ENCODE results near the gene AGAP1. TPM values are rescaled to one million over a fixed set of nuclear protein-coding genes. Genes with fewer than 3 reads are reported as not detected.
A peak's percentile ranks its signal among the peaks of the same experiment; 100 is the strongest.

Gene AGAP1
- total RNA-seq, 2 donors from 2014 or later: 16.1 to 40.1 TPM

DNA sequence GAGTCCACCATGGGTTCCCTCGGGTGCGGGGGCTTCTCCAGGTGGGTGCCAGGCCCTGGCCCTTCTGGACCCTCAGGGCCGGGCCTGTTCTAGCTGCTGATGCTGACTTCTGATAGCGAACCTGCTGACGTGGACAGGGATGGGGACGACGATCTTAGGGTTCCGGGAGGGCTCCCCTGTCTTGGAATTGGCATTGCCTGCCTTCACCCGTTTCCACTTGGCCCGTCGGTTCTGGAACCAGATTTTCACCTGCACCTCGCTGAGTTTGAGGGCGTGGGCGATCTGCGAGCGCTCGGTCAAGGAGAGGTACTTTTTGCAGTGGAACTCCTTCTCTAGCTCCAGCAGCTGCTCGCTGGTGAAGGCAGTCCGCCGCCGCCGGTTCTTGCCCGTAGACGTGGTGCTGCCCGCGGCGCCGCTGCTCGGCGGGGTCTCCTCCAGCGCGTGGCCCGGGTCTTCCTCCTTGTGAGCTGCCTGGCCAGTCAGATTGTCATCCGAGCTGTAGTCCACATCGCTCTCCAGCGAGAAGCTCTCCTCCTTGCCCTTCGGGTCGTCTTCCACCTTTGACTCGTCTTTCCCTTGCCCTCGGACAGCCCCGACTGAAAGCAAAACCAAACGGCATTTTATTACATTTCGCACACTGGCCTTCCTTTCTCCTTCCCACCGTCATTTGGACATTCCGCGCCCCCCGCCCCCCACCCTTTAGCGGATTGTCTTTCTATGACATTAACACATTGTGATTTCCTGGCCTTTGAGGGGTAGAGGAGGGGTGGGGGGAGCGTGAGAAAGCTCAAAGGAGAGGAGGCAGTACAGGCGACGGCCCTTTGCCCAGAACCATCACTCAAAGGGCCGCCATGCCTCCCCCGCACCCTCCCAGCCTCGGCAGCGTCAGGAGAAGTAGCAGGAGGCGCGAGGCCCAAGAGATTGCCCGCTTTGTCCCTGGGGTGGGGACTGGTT, 672.3 kb downstream of the AGAP1 start:
- no peak overlapping the region for H3K4me3 ChIP-seq

DNA sequence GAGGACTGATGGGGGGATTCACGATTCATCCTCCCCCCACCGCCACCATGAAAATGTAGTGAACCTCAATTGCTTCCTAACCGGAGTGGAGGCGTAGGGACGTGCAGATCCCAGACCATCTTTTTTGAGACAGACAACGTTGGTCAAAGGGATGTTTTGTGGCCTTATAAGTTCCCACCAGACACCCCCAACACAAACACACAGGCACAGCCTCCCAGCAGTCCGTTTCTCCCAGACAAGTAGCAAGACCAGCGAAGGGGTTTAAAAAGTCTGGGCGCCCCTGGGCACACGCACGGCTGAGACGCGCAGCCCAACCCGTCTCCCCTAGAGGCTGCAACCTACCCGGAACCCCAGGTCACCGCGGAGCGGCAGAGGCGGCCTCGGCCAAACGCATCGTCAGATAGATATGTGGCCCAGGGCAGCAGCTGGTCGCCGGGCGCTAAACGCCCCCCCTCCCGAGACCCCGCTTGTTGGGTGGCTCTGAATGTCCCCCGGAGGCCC, 673.0 kb downstream of the AGAP1 start:
- Histone ChIP-seq H3K27ac (no peak overlapping the region), H3K36me3 (no peaks in the 10 kb centered on the region), H3K27me3 (replicated peaks; ENCODE audit: insufficient read depth) (peaks cover 74% of the 10 kb centered on the region), H3K9me3 (no peaks in the 10 kb centered on the region), H3K4me1 (replicated peaks) (peaks cover 13% of the 10 kb centered on the region), H3K4me3 (peak overlapping the region; percentile 13 to 29)
- no peak for TF ChIP-seq POLR2A (IDR thresholded peaks at IDR 0.05)
- TF ChIP-seq, protein P1, sequence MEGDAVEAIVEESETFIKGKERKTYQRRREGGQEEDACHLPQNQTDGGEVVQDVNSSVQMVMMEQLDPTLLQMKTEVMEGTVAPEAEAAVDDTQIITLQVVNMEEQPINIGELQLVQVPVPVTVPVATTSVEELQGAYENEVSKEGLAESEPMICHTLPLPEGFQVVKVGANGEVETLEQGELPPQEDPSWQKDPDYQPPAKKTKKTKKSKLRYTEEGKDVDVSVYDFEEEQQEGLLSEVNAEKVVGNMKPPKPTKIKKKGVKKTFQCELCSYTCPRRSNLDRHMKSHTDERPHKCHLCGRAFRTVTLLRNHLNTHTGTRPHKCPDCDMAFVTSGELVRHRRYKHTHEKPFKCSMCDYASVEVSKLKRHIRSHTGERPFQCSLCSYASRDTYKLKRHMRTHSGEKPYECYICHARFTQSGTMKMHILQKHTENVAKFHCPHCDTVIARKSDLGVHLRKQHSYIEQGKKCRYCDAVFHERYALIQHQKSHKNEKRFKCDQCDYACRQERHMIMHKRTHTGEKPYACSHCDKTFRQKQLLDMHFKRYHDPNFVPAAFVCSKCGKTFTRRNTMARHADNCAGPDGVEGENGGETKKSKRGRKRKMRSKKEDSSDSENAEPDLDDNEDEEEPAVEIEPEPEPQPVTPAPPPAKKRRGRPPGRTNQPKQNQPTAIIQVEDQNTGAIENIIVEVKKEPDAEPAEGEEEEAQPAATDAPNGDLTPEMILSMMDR (IDR thresholded peaks at IDR 0.05): no peak
- no peak for TF ChIP-seq POLR2AphosphoS5 (IDR thresholded peaks at IDR 0.05)
- intact Hi-C loops (cut with DNase I): no loop called here
- 7% methylated on average over 20 of the region's 29 CpGs for WGBS
- DNase-seq (ENCODE audit: low spot score): no peak

More for the DNA sequence above, 672.3 kb downstream of the AGAP1 start:
- Histone ChIP-seq H3K27me3 (replicated peaks; ENCODE audit: insufficient read depth) (peaks cover 67% of the 10 kb centered on the region), H3K27ac (no peak overlapping the region), H3K4me1 (replicated peaks) (peaks cover 13% of the 10 kb centered on the region), H3K36me3 (no peaks in the 10 kb centered on the region), H3K9me3 (no peaks in the 10 kb centered on the region)
- 12% methylated on average over 58 of the region's 58 CpGs for WGBS
- DNase-seq (ENCODE audit: low spot score): no peak
- TF ChIP-seq, protein P1 (IDR thresholded peaks at IDR 0.05): no peak
- TF ChIP-seq POLR2AphosphoS5 (IDR thresholded peaks at IDR 0.05): no peak
- intact Hi-C loops (cut with DNase I): no loop called here

DNA sequence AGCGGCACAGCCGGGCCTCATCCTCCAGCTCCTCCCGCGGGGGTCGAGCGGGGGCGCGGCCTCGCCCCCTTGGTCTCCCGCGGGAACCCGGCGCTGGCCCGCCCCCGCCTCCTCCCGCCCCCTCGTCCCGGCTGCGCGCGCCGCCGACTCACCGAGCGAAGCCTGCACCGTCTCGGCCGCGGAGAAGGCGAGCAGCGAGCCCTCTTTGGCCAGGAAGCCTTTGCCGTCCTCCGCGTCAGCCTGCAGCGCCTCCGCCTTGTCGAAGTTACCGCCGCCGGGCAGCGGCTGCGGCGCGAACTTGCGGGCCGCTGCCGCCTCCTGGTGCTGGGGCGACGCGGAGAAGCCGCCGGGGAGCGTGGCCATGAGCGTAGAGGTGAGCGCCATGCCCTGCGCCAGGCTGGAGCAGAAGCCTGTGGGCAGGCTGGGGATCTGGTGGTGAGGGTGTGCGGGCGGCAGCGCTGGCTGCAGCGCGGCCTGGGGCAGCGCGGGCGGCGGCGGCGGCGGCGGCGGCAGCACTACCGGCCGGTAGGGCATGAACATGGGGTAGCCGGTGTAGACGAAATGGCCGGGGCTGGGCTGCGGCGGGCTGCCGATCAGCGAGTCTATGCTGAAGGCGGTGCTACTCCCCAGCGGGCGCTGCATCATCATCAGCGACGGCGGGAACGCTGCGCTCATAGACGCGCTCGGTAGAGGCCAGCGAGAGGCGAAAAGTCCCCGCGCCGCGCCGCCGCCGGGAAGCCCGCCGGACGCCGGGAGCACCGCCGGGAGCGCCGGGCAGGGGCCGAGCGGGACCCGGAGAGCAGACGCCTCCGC, 673.7 kb downstream of the AGAP1 start:
- TF ChIP-seq POLR2AphosphoS5 (IDR thresholded peaks at IDR 0.05): no peak
- TF ChIP-seq, protein P1 (IDR thresholded peaks at IDR 0.05): peak in 1 of 4 experiments; percentile 23
- WGBS: under 1% methylated on average over 28 of the region's 112 CpGs

GRCh38 chr2:236168110-236169080, 674.6 kb downstream of the AGAP1 start, which contains the start of gene GBX2:
Gene GBX2, minus strand, starts transcription at chr2:236168386. Its CDS starts 415 bp downstream, at chr2:236167971.
- Histone ChIP-seq H3K4me3 (peak within 1 kb of the TSS; percentile 13 to 29), H3K9me3 (no peaks in the 10 kb centered on the region), H3K27ac (no peak within 1 kb of the TSS), H3K27me3 (replicated peaks; ENCODE audit: insufficient read depth) (peaks cover 85% of the 10 kb centered on the region), H3K36me3 (no peaks in the 10 kb centered on the region), H3K4me1 (replicated peaks) (peaks cover 13% of the 10 kb centered on the region)
- no peak for TF ChIP-seq POLR2AphosphoS5 (IDR thresholded peaks at IDR 0.05)
- no peak for TF ChIP-seq POLR2A (IDR thresholded peaks at IDR 0.05)
- TF ChIP-seq, protein P1 (IDR thresholded peaks at IDR 0.05): no peak
- WGBS: 4% methylated on average over 53 of the region's 105 CpGs
- no peak for DNase-seq (ENCODE audit: low spot score)
- intact Hi-C loops (cut with DNase I): no loop called here

More for the DNA sequence above, 673.7 kb downstream of the AGAP1 start:
- Histone ChIP-seq H3K36me3 (no peaks in the 10 kb centered on the region), H3K9me3 (no peaks in the 10 kb centered on the region), H3K27me3 (replicated peaks; ENCODE audit: insufficient read depth) (peaks cover 79% of the 10 kb centered on the region), H3K4me1 (replicated peaks) (peaks cover 13% of the 10 kb centered on the region), H3K27ac (no peak overlapping the region), H3K4me3 (peak overlapping the region; percentile 13 to 29)
- intact Hi-C loops (cut with DNase I): no loop called here
- no peak for DNase-seq (ENCODE audit: low spot score)
